Endodermal cell (in vitro differentiated cells): ENCODE results near the gene ESD. TPM values are rescaled to one million over a fixed set of nuclear protein-coding genes. Genes with fewer than 3 reads are reported as not detected.
"Not testable (repeated sequence)": the region's sequence is repeated elsewhere in the genome, so short reads cannot be mapped to it uniquely, and the experiment has no call there.

ENCODE experiments used
- DNase-seq: peaks from one replicate; pipeline ENCODE4 v3.0.0-alpha.2; 2017
- H3K27ac ChIP-seq: 2 replicates; pipeline ENCODE4 v1.5.1; 2013; ENCODE audit warnings: mild to moderate bottlenecking, low read depth, low read length, moderate library complexity
- H3K27me3 ChIP-seq: 2 replicates; pipeline ENCODE4 v1.6.1; 2013; ENCODE audit warnings: mild to moderate bottlenecking, low read length, moderate library complexity; ENCODE audit not compliant: insufficient read depth, control insufficient read depth, poor library complexity, severe bottlenecking
- H3K36me3 ChIP-seq: 2 replicates; pipeline ENCODE4 v1.7.0; 2013; ENCODE audit warnings: mild to moderate bottlenecking, low read length, moderate library complexity; ENCODE audit not compliant: control insufficient read depth, insufficient read depth
- H3K4me1 ChIP-seq: one replicate; pipeline ENCODE4 v1.7.0; 2013; ENCODE audit warnings: low read length; ENCODE audit not compliant: control insufficient read depth, insufficient read depth
- H3K4me3 ChIP-seq: 2 replicates; pipeline ENCODE4 v1.5.1; 2013; ENCODE audit warnings: mild to moderate bottlenecking, low read length, moderate library complexity
- H3K9ac ChIP-seq: 2 replicates; pipeline ENCODE4 v1.6.1; 2013; ENCODE audit warnings: mild to moderate bottlenecking, low read length, moderate library complexity; ENCODE audit not compliant: poor library complexity, severe bottlenecking; ENCODE audit errors: extremely low read depth
- H3K9me3 ChIP-seq: 2 replicates; pipeline ENCODE4 v1.6.1; 2013; ENCODE audit warnings: mild to moderate bottlenecking, low read length, moderate library complexity; ENCODE audit not compliant: control insufficient read depth
- H3K27ac Mint-ChIP-seq: 2 replicates; pipeline ENCODE4 v1.8.0; 2020; ENCODE audit warnings: mixed read lengths
- H3K27me3 Mint-ChIP-seq: 2 replicates; pipeline ENCODE4 v1.8.0; 2021; ENCODE audit warnings: mild to moderate bottlenecking, mixed read lengths; ENCODE audit not compliant: insufficient read depth
- H3K36me3 Mint-ChIP-seq: 2 replicates; pipeline ENCODE4 v1.8.0; 2020; ENCODE audit warnings: low read depth, mixed read lengths
- H3K4me1 Mint-ChIP-seq: 2 replicates; pipeline ENCODE4 v1.8.0; 2020; ENCODE audit warnings: mixed read lengths
- H3K4me3 Mint-ChIP-seq: 2 replicates; pipeline ENCODE4 v1.8.0; 2020; ENCODE audit warnings: mild to moderate bottlenecking, moderate library complexity, mixed read lengths
- H3K9me3 Mint-ChIP-seq: 2 replicates; pipeline ENCODE4 v1.8.0; 2020; ENCODE audit warnings: mild to moderate bottlenecking, mixed read lengths
- CTCF ChIP-seq: fragments of 200-600 bp; sonication (generic); conservative IDR thresholded peaks from 2 replicates; pipeline ENCODE4 v1.5.0; 2021; ENCODE audit warnings: antibody characterized with exemption, mild to moderate bottlenecking
- WGBS, 2 experiments: methylation state at CpG; one replicate each; pipeline versions ENCODE4 v1.1.5 to v1.1.7; 2013; ENCODE audit warnings: missing lambda C conversion rate in 2 of 2, mixed read lengths in 1 of 2; ENCODE audit not compliant: insufficient coverage in 1 of 2, insufficient read length in 1 of 2; 5-methylcytosine and 5-hydroxymethylcytosine counted together
- total RNA-seq, 2 donors: library from RNA; stranded (reverse); fragmentation: NEBNext Ultra II Directional in 1 of 2; extraction: Animal tissue kit (Norgen Biotek cat#: 25700) in 1 of 2; gene quantifications; 2 replicates in 1 of 2; 3 replicates in 1 of 2; pipeline ENCODE4 v1.2.1, GENCODE V29; 2021

ESD gene
- total RNA-seq, 2 donors from 2014 or later: 55.5 to 67.7 TPM

DNA sequence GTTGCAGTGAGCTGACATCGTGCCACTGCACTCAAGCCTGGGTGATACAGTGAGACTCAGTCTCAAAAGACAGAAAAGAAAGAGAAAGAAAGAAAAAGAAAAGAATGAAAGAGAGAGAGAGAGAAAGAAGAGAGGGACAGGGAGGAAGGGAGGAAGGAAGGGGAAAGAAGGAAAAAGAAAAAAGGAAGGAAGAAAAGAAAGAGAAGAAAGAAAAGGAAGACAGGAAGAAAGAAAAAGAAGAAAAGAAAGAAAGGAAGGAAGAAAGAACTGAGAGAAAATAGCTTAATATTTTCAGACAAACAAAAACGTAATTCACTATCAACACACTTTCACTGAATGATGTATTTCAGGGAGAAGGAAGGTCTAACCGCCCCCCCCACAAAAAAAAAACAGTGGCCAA lies 39.3 kb downstream of the ESD start:
- no peak overlapping the region for H3K9ac ChIP-seq
- no peak overlapping the region for H3K27ac ChIP-seq
- TF ChIP-seq CTCF: no peak
- no peaks in the 10 kb centered on the region for H3K9me3 Mint-ChIP-seq
- no peaks in the 10 kb centered on the region for H3K27me3 ChIP-seq
- H3K36me3 ChIP-seq: no peaks in the 10 kb centered on the region
- no peak overlapping the region for H3K27ac Mint-ChIP-seq
- peaks cover 6% of the 10 kb centered on the region for H3K4me1 Mint-ChIP-seq
- H3K9me3 ChIP-seq: no peaks in the 10 kb centered on the region
- H3K4me3 ChIP-seq: no peak overlapping the region
- peaks cover 3% of the 10 kb centered on the region for H3K27me3 Mint-ChIP-seq
- H3K4me3 Mint-ChIP-seq: no peak overlapping the region
- no peaks in the 10 kb centered on the region for H3K4me1 ChIP-seq
- DNase-seq: no peak
- 87 to 93% methylated on average over 1 of the region's 3 CpGs for WGBS, 2 experiments
- no peaks in the 10 kb centered on the region for H3K36me3 Mint-ChIP-seq

DNA sequence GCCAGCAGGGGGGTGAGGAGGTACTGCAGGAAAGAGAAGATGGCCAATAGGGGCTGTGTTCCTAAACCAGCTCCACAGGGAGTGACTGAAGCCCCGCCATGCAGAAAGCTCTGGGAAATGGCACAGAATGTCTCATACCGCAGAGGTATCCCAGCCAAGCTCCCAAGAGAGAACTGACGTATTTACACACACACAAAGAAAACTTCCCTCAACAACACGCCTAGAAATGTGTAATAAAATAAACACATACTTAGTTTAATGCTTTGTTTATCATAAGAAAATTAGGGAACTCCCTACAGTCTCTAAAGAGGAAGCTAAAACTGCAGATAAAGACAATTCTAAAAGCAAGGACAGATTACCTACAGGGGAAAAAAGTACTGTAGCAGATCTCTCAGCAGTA lies 40.0 kb downstream of the ESD start:
- Mint-ChIP-seq H3K4me3 (no peak overlapping the region), H3K27me3 (peaks cover 3% of the 10 kb centered on the region), H3K4me1 (peaks cover 6% of the 10 kb centered on the region), H3K27ac (no peak overlapping the region), H3K36me3 (no peaks in the 10 kb centered on the region), H3K9me3 (no peaks in the 10 kb centered on the region)
- DNase-seq: no peak
- Histone ChIP-seq H3K9ac (no peak overlapping the region), H3K9me3 (no peaks in the 10 kb centered on the region), H3K36me3 (no peaks in the 10 kb centered on the region), H3K27ac (no peak overlapping the region), H3K4me3 (no peak overlapping the region), H3K4me1 (no peaks in the 10 kb centered on the region), H3K27me3 (no peaks in the 10 kb centered on the region)
- no peak for TF ChIP-seq CTCF
- 66% methylated on average over 3 of the region's 4 CpGs; no CpG with 5 or more reads in 1 of the 2 experiments for WGBS, 2 experiments

- H3K4me1 Mint-ChIP-seq, H3K36me3 Mint-ChIP-seq, H3K9me3 ChIP-seq, H3K36me3 ChIP-seq, DNase-seq, H3K27me3 Mint-ChIP-seq, H3K27me3 ChIP-seq, H3K27ac Mint-ChIP-seq, H3K4me1 ChIP-seq, H3K4me3 Mint-ChIP-seq, H3K9me3 Mint-ChIP-seq, H3K27ac ChIP-seq, H3K9ac ChIP-seq, H3K4me3 ChIP-seq: not testable (repeated sequence)
- no CpG with 5 or more reads among the region's 5 CpGs for WGBS, 2 experiments
Observed at GRCh38 chr13:46755508-46755907, 41.5 kb downstream of the ESD start.

GRCh38 chr13:46754812-46755211 lies 42.1 kb downstream of the ESD start:
- Histone ChIP-seq H3K4me3 (no peak overlapping the region), H3K27me3 (no peaks in the 10 kb centered on the region), H3K9ac (no peak overlapping the region), H3K9me3 (no peaks in the 10 kb centered on the region), H3K27ac (no peak overlapping the region), H3K4me1 (no peaks in the 10 kb centered on the region), H3K36me3 (peaks cover 8% of the 10 kb centered on the region)
- Mint-ChIP-seq H3K27ac (no peak overlapping the region), H3K27me3 (peaks cover 3% of the 10 kb centered on the region), H3K36me3 (peaks cover 4% of the 10 kb centered on the region), H3K4me3 (no peak overlapping the region), H3K4me1 (peaks cover 6% of the 10 kb centered on the region), H3K9me3 (no peaks in the 10 kb centered on the region)
- DNase-seq: no peak
- TF ChIP-seq CTCF: no peak
